Endothelial cell of umbilical vein (primary cell): Measurements from ENCODE around the gene CELA1. TPM values are rescaled to one million over a fixed set of nuclear protein-coding genes. Genes with fewer than 3 reads are reported as not detected.

Experiments
- BruUV-seq: library from RNA; stranded (reverse); fragments of 400-500 nt; replicated peaks from 2 replicates; lab custom pipeline; 2021; lab: Mats Ljungman, UMichigan
- CTCF ChIA-PET: fragments of 300-600, 350-600 bp; sonication (Branson Sonifier 250); formaldehyde crosslinking; loops from one replicate; lab custom pipeline; 2021; ENCODE audit warnings: antibody characterized with exemption, inconsistent platforms; lab: Charles Lee
- POLR2A ChIA-PET: fragments of 300-600, 350-600 bp; sonication (Branson Sonifier 250); formaldehyde crosslinking; loops from one replicate; lab custom pipeline; 2021; ENCODE audit warnings: antibody characterized with exemption, inconsistent platforms; lab: Charles Lee
- DNase-seq: peaks from one replicate; pipeline ENCODE4 v3.0.0-alpha.2; 2011; ENCODE audit warnings: low read depth, low spot score
- FAIRE-seq: peaks from 2 replicates; lab custom pipeline; 2011; peaks lifted over from hg19 to GRCh38; lab: Jason Lieb, UNC
- H2AFZ ChIP-seq: 2 replicates; pipeline ENCODE4 v1.6.0; 2012; ENCODE audit warnings: low read depth, low read length, control low read depth, inconsistent platforms
- H3K27ac ChIP-seq: 2 replicates; pipeline ENCODE4 v1.5.1; 2011; ENCODE audit warnings: low read depth, mild to moderate bottlenecking, control low read depth, low read length, moderate library complexity; ENCODE audit not compliant: insufficient read depth
- H3K27me3 ChIP-seq, 2 experiments: 2 replicates each; pipeline versions ENCODE4 v1.6.0 to v1.6.1; 2011; ENCODE audit warnings: low read length in 2 of 2, mixed read lengths in 1 of 2; ENCODE audit not compliant: control insufficient read depth in 2 of 2, insufficient read depth in 2 of 2
- H3K36me3 ChIP-seq, 2 experiments: 2 replicates in 1 of 2; 3 replicates in 1 of 2; pipeline ENCODE4 v1.5.1; 2011; ENCODE audit warnings: low read length in 2 of 2, mild to moderate bottlenecking in 1 of 2, moderate library complexity in 1 of 2; ENCODE audit not compliant: control insufficient read depth in 2 of 2, insufficient read depth in 2 of 2; ENCODE audit errors: extremely low read depth in 1 of 2
- H3K4me1 ChIP-seq: 3 replicates; pipeline ENCODE4 v1.5.1; 2011; ENCODE audit warnings: mild to moderate bottlenecking, low read length; ENCODE audit not compliant: control insufficient read depth, insufficient read depth; ENCODE audit errors: extremely low read depth
- H3K4me2 ChIP-seq: 2 replicates; pipeline ENCODE4 v1.6.1; 2011; ENCODE audit warnings: low read length, control low read depth, mixed read lengths; ENCODE audit not compliant: insufficient read depth
- H3K4me3 ChIP-seq, 3 experiments: fragments of 200-600 bp in 1 of 3; sonication (generic), shearing (Covaris generic) in 1 of 3; replicated peaks in 1 of 3; 2 replicates each; pipeline ENCODE4 v1.5.1; 2011 to 2016; ENCODE audit warnings: control low read depth in 3 of 3, low read length in 3 of 3, mild to moderate bottlenecking in 2 of 3, inconsistent platforms in 1 of 3, low read depth in 1 of 3, moderate library complexity in 1 of 3; ENCODE audit not compliant: insufficient read depth in 1 of 3
- H3K79me2 ChIP-seq: 2 replicates; pipeline ENCODE4 v1.6.0; 2012; ENCODE audit warnings: low read length, inconsistent platforms; ENCODE audit not compliant: control insufficient read depth, insufficient read depth
- H3K9ac ChIP-seq: replicated peaks from 2 replicates; pipeline ENCODE3; 2011; ENCODE audit warnings: low read length, control low read depth; ENCODE audit not compliant: insufficient read depth; ENCODE audit errors: extremely low read depth
- H3K9me1 ChIP-seq: replicated peaks from 3 replicates; pipeline ENCODE4 v1.6.0; 2011; ENCODE audit warnings: mild to moderate bottlenecking, low read length; ENCODE audit not compliant: control insufficient read depth, insufficient read depth; ENCODE audit errors: extremely low read depth
- H3K9me3 ChIP-seq: replicated peaks from 2 replicates; pipeline ENCODE4 v1.5.1; 2012; ENCODE audit warnings: low read length, inconsistent platforms; ENCODE audit not compliant: control insufficient read depth, insufficient read depth
- H4K20me1 ChIP-seq: replicated peaks from 2 replicates; pipeline ENCODE3; 2011; ENCODE audit warnings: mild to moderate bottlenecking, low read length; ENCODE audit not compliant: control insufficient read depth, insufficient read depth; ENCODE audit errors: extremely low read depth
- CTCF ChIP-seq, 2 donors: IDR thresholded peaks; 1 replicate in 1 of 2; 2 replicates in 1 of 2; pipeline ENCODE4 v1.5.1; 2011; ENCODE audit warnings: low read length in 2 of 2, mild to moderate bottlenecking in 2 of 2, moderate library complexity in 2 of 2, control low read depth in 1 of 2, inconsistent platforms in 1 of 2, low read depth in 1 of 2; ENCODE audit not compliant: insufficient read depth in 1 of 2; ENCODE audit errors: extremely low read depth in 1 of 2
- EZH2 ChIP-seq: IDR thresholded peaks from 2 replicates; pipeline ENCODE4 v1.6.1; 2012; ENCODE audit warnings: borderline replicate concordance, low read depth, mild to moderate bottlenecking, moderate library complexity, low read length, inconsistent platforms; ENCODE audit not compliant: severe bottlenecking
- FOS ChIP-seq: IDR thresholded peaks from 2 replicates; pipeline ENCODE4 v1.6.1; 2011; ENCODE audit warnings: mild to moderate bottlenecking, low read length, moderate library complexity, borderline replicate concordance; ENCODE audit not compliant: insufficient read depth
- GATA2 ChIP-seq: IDR thresholded peaks from 2 replicates; pipeline ENCODE4 v1.7.0; 2011; ENCODE audit warnings: low read depth, mild to moderate bottlenecking, moderate library complexity, mixed read lengths, low read length; ENCODE audit not compliant: insufficient read length, insufficient read depth
- JUN ChIP-seq: IDR thresholded peaks from 2 replicates; pipeline ENCODE4 v1.6.1; 2011; ENCODE audit warnings: borderline replicate concordance, low read depth; ENCODE audit not compliant: insufficient read length, insufficient read depth
- MAX ChIP-seq: IDR thresholded peaks from 2 replicates; pipeline ENCODE4 v1.6.1; 2011; ENCODE audit not compliant: insufficient read depth, insufficient read length
- MYC ChIP-seq: IDR thresholded peaks from one replicate; pipeline ENCODE4 v1.6.1; 2011; ENCODE audit warnings: mild to moderate bottlenecking, low read depth, low read length
- POLR2A ChIP-seq: IDR thresholded peaks from 2 replicates; pipeline ENCODE4 v1.6.1; 2012; ENCODE audit warnings: low read depth, mild to moderate bottlenecking, control low read depth, low read length
- POLR2AphosphoS5 ChIP-seq: IDR thresholded peaks from 2 replicates; pipeline ENCODE4 v1.6.1; 2012; ENCODE audit warnings: low read depth, mild to moderate bottlenecking, control low read depth, low read length, moderate library complexity; ENCODE audit not compliant: insufficient read depth
- dilution Hi-C: fragments of 300-500 bp; cut with MboI; formaldehyde crosslinking; loops from one replicate; pipeline ENCODE4 v1.15.0; 2019; ENCODE audit warnings: low sequenced_read_pairs; ENCODE audit not compliant: extremely low pct_ligation_motif_present
- intact Hi-C: fragments of 100-400 bp; cut with micrococcal nuclease; formaldehyde crosslinking; loops from one replicate; pipeline ENCODE4 v1.10.0; 2022
- polyA plus RNA-seq, 4 experiments: library from polyadenylated mRNA; depleted of rRNA in 3 of 4; stranded (reverse) in 3 of 4; unstranded in 1 of 4; fragments of >200 nt; gene quantifications; 2 replicates each; pipeline versions ENCODE4 v1.2.1 to v1.2.3, GENCODE V29; 2011 to 2012; ENCODE audit warnings: missing spikeins in 1 of 4
- total RNA-seq: library from RNA; stranded (reverse); gene quantifications from 2 replicates; pipeline ENCODE4 v1.2.3, GENCODE V29; 2021

The CELA1 gene
- total and polyA plus RNA-seq, 2 donors (not counting 3 experiments of a cell fraction or from before 2014, with no cell fraction given): not detected

DNA sequence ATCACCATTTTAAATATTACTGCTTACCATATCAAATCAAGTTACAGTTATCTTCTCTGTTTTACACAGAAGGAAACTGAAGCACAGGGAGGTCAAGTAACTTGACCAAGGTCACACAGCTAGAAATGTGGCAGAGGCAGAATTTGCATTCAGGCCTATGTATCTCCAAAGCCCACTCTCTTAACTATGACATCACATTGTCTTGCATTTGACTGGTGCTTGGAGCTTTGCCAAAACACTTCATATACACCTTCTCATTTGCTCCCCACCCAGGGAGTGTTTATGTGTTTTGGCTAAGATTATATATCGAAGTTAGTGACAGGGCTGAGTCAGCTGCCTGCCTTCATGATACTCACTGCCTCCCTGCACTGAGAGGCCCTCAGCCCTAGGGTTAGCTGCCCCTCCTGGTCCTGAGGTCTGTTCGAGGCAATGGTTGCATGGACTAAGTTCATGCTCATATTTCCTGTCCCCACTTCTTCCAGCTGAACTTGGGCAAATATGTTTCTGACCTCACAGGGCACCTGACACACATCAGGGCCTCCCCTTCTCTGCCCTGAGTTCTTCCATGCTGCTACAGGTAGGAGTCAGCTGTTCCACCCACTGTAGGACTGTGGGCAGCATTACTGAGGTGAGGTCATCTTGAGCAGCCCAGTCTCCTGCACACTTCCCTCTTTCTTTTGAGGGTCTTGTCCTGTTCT, 43.0 kb upstream of the CELA1 start:
- dilution Hi-C loops: no loop called here
- Histone ChIP-seq H3K27me3 (no peaks in the 10 kb centered on the region), H3K4me2 (no peak overlapping the region), H4K20me1 (no peaks in the 10 kb centered on the region), H2AFZ (no peak overlapping the region), H3K79me2 (peaks cover 8% of the 10 kb centered on the region), H3K9ac (no peak overlapping the region), H3K36me3 (no peaks in the 10 kb centered on the region), H3K4me1 (peaks cover 27% of the 10 kb centered on the region), H3K27ac (no peak overlapping the region), H3K9me3 (no peaks in the 10 kb centered on the region), H3K4me3 (no peak overlapping the region), H3K9me1 (no peaks in the 10 kb centered on the region)
- no TSS peak for BruUV-seq
- ChIA-PET CTCF (interaction anchor here (0.9 to 2.8 kb wide), 5 partner anchors 13 to 486 kb away, joined by 3 to 9 read pairs (median 4); no protein-coding TSS in a partner anchor), POLR2A (no interaction called here)
- FAIRE-seq (peak; percentile 37), DNase-seq (no peak)
- TF ChIP-seq MYC (no peak), POLR2A (no peak), FOS (no peak), JUN (no peak), POLR2AphosphoS5 (no peak), GATA2 (no peak), EZH2 (no peak), MAX (no peak), CTCF (IDR thresholded peaks at IDR 0.05; ENCODE audit: extremely low read depth in 1 of 2, insufficient read depth in 1 of 2, low read depth in 1 of 2, low read length in 2 of 2) (no peak)
- intact Hi-C loops: no loop called here
